ENCODE measurements around the gene MANEA.
"Not testable (repeated sequence)": the region's sequence is repeated elsewhere in the genome, so short reads cannot be mapped to it uniquely, and the experiment has no call there.

MANEA gene, protein sequence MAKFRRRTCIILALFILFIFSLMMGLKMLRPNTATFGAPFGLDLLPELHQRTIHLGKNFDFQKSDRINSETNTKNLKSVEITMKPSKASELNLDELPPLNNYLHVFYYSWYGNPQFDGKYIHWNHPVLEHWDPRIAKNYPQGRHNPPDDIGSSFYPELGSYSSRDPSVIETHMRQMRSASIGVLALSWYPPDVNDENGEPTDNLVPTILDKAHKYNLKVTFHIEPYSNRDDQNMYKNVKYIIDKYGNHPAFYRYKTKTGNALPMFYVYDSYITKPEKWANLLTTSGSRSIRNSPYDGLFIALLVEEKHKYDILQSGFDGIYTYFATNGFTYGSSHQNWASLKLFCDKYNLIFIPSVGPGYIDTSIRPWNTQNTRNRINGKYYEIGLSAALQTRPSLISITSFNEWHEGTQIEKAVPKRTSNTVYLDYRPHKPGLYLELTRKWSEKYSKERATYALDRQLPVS

DNA sequence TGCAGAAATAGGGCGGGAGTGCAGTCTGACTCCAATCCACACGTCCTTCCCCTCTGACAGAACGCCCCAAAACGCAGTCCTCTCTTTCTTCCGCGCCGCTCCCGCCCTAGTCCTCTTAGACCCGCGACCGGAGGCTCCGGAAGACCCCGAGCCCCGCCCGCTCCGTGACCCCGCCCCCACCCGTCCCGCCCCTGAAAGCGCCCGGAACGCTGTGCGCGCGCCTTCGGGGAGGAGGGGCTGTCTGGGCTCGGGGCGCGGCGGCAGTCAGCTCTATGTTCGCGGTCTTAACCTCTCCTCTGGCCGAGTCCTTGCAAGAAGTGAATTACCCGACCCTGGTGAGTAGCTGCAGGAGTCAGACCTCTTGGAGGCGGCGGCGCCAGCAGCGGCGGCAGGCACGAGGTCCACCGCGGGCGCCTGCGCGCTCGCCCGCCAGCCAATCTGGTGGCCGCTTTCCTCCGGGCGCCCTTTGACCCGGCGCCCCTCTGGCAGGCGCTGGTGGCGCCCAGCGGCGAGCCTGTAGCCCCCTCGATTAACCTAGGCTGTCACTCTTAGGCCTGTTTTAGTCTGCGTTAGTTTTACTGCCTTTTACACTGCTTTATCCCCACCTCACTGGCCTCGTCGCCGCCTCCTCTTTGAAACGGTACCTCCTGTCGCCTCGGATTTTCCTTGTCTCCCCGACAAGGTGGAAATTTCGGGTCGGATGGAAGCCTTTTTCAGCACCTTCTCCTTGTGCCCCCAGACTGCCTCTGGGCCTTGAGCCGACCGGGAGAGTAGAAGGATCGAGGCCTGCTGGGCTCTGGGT, at the start of gene MANEA:
Gene MANEA, plus strand, starts transcription at position 232 of the 802 bp plus-strand sequence. CDS start 8,905 bp downstream, outside the sequence.
- DNase-seq = peak; percentile 73

DNA sequence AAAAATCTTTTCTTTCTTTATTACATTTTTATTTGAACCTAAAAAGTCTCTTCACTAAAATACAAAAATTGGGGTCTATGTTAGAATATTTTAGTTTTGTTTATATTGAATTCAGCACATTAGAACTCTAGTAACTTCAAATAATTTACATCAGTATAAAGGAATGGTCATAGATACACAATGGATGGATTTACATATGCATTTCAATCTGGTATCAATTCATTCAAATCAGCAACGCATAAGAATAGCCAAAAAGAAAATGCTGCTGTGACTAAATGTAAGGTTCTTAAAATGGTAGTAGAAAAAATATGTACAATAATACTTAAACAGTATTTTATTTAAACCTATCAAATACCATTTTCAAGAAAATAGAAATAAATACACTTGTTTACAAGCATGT, 47.6 kb upstream of the MANEA start:
- no peak for DNase-seq

DNA sequence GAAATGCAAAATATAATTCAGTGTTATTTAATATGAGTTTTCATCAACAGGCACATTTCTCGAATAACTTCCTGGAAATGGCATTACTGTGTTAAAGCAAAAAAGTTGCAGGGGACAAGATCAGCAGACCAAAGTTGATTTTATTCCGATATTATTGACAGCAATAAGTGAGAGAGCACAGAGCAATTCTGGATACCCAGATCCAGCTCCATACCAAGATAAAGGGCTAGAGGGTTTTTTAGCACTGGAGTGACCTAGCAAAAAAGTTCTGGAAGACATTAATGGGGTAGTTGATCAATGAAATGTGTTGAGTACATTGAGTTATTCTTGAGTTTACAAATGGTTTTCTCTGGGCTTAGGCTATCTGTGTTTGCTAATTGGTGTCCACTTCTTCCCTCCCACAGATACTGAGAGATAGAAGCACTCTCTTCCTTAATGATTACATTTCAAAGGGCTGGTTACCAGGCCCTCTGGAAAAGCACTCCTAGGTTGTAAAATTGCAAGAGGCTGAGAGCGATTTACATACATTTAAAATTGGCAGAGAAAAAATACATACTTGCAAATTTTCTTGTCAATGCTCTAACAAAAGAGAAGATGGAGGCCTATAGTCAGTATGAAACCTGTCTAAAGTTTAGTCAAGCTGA, 47.0 kb upstream of the MANEA start:
- DNase-seq = no peak

DNA sequence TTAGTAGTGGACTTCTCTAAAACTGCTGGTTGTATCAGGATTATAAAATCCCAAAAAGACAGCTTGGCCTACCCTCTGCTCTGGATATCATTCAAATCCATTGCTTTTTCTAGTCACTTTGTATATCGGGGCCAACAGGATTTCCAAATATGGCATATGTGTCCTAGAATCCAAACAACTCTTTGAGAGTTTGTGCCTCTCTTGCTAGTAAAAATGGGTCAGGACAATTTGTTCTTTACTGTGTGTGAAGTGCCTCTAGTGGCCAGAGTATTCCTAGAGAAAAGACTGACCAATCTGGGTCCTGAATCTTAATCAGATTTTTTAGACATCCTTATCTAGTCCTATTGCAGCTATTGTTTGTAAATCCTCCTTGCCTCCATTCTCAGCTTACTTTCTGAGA, 33.5 kb upstream of the MANEA start:
- no peak for DNase-seq

DNA sequence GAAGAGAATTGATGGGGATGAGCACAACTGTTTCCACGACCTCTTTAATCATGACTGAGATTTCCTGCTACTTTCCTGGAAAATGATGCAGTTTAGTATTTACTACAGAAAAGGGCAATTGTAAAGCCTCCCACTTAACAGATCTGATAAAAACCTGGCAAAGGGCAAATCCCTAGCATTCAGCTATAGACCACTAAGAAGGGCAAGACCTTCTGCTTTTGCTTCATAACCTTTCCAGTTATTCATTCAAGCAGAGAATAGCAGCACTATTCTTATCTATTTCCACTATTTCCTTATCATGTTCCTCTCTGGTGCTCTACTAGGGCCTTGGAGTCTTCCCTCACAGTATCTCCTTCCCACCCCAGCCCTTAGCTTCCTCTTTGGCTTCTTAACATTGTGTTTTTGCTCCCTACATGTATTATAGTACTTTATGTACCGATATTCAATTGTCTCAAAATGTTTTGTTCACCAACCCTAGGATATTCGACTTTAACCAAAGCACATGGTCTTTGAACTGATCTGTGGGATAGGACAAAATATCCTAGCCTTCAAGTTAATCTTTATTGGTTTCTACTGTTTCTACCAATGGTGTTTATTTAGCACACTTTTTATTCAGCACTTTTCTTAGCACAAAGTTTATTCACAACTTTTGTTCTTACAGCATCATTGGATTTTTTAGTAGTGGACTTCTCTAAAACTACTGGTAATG, 32.7 kb upstream of the MANEA start:
- no peak for DNase-seq

DNA sequence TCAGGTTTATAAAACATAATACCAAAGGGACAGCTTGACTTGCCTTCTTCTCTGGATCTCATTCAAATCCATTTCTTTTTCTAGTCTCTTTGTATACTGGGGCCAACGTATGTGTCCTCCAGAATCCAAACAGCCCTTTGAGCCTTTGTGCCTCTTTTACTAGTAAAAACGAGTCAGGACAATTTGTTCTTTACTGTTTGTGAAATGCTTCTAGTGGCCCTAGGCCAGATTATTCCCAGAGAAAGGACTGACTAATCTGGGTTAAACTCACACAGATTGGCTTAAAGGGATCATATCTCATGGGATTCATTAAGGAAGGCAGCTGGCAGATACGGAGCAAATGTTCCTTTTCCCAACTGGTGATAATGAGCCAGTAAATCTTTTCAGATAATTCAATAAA, 32.1 kb upstream of the MANEA start:
- no peak for DNase-seq

DNA sequence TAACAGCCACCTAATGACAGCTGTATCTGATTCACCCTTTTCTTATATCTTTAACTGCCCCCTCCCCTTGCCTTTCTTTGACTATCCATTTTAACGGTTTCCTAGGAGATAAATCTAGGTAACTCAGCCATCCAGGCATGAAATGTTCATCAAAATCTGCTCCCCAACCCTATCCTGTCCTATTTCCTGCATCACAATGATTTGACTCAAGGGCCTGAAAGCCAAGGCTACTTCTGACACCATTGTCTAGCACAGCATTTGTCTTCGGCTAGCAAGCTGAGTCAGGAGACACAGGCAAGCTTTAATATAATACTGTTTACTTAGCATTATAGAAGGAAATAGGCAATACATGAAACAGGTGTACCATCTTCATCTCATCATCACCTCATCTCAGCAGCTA, 31.6 kb upstream of the MANEA start:
- DNase-seq = no peak

DNA sequence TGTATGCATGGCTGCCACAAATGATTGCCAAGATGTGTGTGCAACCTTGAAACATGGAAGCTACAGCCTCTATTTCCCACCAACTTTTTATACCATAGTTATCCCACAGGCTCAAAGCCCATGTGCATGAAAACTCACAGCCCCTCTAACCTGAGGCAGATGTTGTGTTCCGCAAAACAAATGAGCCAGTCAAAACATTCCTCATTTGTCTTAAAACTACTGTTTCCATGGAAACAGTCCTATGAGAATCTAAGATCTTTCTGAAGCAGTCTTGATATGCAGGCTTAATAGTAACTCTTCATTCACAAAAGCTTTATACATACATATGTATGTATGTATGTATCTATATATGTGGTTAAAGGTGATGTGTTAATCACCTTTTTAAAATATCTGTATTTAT, 31.2 kb upstream of the MANEA start:
- DNase-seq = no peak

DNA sequence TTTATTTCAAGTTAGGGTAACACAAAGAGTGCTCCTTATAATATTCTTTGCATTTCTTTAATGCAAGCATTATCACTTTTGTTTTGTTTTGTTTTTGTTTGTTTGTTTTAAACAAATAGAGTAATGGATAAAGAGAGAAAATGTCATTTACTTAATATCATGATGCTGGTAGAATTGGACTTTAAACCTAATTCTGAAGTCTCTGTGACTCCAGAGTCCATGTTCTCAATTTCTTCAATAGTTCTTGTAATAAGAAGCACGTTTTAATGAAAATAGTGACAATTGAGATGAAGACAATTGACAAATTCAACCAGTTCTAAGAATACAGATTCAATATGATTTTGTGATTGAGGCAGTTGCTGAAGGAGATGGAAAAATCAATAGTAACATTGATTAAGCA, 30.3 kb upstream of the MANEA start:
- no peak for DNase-seq

DNA sequence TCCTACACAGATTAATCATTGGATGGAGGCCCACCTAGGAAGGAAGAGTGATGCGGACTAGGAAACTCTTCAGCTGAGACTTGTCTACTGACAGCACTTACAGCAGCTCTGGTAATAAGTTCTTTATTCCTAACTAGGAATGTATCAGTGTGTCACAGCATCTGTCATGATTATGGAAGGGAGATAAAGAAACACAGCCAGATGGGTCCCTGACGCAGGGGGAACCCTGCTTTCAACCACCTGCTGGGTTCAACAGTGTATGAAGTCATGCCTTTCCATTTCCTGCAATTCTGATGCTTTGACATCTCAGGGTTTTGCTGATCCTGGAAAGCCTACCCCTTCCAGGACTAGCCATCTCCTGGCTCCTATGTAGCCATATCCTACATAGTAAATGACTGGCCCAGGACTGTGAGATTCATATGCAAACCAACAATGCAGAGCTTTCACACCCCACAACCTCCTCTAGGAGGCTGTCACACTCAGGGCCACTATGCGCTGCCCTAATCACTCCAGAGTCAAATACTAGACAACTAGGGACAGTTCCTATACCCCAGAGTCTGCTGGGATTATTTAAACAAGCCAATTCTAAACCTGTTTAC, 29.0 kb upstream of the MANEA start:
- no peak for DNase-seq

DNA sequence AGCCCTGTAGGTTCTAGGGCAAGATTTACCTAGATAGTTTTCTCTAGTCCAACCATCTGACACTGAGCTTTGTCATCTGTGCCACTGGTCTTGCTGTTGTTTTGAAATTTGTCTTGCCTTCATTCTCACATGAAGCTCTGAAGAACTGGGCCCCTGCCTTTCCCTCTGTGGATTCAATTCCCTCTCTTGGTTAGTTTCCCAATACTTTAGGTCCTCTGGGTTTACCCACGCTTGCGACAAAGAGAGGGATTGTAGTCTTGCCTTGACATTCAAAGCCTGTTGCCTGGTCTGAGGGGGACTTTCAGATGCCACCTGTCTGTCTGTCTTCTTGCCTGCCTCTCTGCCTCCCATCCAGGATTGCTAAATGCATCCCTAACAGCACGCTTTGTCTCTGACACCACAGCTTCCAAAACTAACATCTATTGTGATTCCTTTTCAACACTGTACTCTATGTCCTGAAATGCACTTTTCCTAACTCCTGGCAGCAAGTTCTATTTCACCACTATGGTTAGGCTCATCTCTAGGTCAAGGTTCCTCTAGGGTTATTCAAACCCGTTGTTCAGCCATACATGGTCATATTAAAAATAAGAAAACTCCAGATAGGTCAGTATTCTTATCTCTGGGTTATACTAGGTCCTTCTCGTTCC, 25.5 kb upstream of the MANEA start:
- no peak for DNase-seq

DNA sequence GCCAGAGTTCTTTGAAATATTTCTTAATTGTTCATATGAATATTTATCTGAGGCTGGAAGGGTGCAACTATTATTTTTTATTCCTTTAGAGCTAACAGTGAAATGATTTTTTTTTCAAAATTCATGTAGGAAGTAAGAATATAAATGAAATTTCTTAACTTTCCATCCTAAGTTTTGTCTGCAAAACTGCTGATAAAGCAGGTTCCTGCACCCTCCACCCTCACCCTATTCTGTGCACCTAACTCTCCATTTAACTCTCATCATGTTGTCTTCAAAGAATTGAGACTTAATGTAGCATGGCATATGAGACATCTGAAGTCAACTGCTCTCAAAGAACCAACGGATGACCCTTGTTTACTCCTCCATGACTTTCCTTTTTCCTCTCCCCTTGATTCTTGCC, 23.5 kb upstream of the MANEA start:
- DNase-seq = no peak

DNA sequence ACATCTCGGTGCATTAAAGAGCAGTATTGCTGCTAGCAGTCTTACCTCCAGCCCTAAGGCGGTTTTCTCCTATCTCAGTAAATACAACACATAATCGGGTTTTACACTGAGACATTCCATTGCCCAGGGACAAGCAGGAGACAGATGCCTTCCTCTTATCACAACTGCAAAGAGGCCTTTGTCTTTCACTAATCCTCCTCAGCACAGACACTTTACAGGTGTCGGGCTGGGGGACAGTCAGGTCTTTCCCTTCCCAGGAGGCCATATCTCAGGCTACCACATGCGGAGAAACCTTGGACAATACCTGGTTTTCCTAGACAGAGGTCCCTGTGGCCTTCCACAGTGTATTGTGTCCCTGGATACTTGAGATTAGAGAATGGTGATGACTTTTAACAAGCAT, 16.4 kb upstream of the MANEA start:
- not testable (repeated sequence) for DNase-seq

DNA sequence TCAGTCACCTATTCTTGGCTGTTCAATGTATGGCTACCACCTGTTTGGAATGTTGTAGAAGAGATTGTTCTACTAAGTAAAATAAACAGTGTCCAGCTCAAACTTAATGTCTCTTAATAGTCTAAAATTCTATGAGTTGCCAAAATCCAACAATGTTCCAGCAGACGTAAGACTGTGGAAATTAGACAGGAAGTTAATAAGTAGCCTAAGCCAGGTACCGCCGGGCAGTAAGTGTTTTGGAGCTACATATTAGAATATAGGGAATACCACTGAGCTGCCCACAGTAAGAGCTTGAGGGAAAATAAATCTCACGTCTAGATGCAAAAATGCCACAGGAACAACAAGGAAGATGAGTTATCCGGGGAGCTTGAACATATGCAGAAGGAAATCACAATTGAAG, 7.8 kb upstream of the MANEA start:
- no peak for DNase-seq

DNA sequence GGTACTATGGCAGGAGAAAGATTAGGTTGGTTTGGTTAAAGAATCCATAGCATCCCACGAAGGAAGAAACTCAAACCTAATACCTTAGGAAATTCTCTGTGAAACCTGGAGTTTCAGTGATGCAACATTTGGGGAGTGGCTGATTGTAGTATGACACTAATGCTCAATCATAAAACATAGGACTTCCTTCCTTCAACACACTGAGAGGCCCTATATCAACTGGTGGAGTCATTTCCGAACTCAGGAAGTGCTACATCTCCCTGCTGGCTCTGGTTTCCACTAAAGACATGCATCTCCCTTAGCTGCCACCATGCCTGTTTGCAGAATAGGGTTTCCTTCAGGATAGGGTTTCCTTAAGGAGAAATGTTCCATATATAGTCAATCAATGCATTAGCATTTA, 5.2 kb upstream of the MANEA start:
- no peak for DNase-seq

DNA sequence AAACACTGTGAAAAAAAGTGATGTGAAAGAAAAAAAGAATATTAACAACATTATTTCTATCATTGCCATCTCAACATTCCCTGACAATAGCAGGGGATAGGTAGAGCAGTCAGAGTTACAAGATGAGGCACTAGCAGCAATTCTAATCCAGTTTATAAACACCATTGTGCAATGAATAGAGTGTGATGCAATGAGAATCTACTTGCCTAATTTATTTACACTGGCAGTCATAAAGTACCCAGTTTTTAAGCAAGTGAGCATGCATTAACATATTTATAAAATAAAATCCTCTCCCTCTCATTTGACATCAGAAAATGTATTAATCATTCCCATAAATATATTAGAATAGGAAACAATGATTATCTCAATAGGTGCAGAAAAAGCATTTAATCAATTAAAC, 2.5 kb upstream of the MANEA start:
- DNase-seq = no peak

DNA sequence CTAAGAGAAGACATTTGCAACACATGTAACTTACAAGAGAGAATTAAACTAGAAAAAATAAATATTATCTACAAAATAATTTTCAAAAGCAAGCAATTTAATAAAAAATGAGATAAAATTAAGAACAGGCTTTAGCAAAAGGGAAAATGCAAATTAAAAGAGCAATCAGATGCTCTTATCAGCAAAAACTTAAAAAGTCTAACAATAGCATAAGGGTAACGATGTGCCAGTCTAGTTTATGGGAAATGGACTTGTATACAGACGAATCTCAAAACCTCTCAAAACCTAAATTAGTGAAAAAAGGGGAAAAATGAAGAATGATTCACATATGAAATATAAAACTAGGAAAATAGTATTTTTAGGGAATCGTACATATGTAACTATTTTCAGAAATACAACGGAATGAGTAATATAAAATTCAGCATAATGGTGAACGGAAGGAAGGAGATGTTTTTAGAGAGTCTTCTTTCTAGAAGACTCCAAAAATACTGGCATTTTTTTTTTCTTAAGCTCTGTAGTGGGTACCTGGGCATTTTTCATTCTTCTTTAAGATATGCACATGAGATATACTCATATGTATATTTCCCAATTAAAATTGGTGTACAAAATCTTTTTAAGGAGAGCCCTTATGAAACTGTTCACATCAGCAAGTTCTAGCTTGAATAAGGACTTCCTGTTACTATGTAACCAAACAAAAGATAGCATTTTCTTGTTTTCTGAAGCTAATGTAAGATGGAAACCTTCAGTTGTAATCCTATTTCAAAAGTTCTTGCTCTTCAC, 927 bp upstream of the MANEA start:
- DNase-seq = no peak

DNA sequence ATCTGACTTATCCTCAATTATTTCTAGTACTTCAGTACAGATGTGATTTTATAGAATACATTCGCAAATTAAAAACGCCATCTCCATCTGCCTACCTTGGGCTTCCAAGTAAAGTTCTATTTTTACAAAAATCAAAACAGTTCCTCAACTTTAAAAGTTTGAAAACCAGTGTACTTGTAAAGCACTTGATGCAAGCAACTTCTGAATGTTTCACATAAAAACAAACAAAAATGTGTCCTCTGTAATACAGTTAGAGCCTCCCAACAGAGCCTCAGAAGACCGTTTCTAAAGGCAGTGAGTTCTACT, 384 bp upstream of the MANEA start:
- DNase-seq = no peak

DNA sequence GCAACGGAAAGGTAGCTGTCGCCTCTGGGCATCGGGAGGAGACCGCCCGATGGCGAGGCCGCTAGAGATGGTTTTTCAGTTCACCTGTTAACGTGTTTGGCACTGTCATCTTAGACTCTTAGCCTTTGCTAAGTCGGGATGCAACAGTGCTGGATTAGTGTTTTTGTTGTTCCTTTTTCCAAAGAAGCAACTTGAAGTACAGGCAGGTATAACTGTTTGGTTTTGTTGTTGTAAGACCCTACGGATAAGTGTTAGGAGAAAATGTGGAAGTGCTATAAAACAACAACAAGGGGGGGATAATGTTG, 723 bp downstream of the MANEA start:
- no peak for DNase-seq

DNA sequence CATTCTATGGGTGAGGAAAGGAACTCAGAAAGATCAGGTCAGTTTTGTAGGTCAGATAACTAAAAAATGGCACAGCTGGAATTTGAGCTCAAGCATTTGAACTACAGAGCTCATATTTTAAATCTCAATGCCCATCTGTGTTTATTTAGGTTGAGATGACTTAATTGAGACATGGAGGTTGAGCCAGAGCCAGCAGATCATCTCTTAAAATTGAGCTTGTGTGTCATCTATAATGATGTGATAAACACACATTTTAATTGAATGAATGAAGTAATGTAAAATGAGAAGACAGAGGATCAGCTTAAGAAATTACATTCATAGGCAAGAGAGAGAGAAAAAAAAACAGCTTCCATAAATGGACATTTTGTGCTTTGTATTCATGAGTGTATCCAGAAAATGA, 3.7 kb downstream of the MANEA start:
- DNase-seq = no peak

DNA sequence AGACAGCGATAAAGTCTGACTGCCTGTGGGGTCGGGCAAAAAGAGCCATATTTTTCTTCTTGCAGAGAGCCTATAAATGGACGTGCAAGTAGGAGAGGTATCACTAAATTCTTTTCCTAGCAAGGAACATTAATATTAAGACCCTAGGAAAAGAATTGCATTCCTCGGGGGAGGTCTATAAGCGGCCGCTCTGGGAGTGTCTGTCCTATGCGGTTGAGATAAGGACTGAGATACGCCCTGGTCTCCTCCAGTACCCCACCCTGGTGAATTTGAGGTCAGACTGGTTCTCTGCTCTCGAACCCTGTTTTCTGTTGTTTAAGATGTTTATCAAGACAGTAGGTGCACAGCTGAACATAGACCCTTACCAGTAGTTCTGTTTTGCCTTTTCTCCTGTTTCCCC, 6.9 kb downstream of the MANEA start:
- not testable (repeated sequence) for DNase-seq

DNA sequence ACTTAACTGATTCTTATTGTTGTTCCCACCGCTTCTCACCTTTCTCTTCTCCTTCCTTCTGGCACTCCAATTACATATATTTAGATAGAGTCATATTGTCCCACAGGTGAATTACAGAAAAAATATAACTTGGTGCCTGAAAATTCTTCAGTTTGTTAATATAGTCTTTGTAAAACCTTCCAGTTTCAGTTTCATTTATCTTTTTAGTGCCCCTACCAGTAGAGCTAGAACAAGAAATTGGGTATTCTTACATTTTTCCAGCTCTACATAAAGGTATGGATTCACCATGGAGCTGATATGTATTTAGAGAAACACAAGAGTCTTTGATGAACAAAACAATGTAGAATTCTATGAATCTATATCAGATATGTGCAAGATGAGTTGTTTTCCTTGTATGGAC, 10.7 kb downstream of the MANEA start:
- no peak for DNase-seq
